ENCODE results near the gene TRIM62.
A peak's percentile ranks its signal among the peaks of the same experiment; 100 is the strongest.

The TRIM62 gene

GRCh38 chr1:33098371-33098770, 83.5 kb downstream of the TRIM62 start:
- DNase-seq (ENCODE audit: low read depth) = peak; percentile 84
- no peak for TF ChIP-seq CTCF (conservative IDR thresholded peaks at IDR 0.05; ENCODE audit: low read length)
- H3K4me3 ChIP-seq (ENCODE audit: low read length) = no peak overlapping the region

- TF ChIP-seq CTCF (conservative IDR thresholded peaks at IDR 0.05; ENCODE audit: low read length) = no peak
- DNase-seq (ENCODE audit: low read depth) = no peak
- no peak overlapping the region for H3K4me3 ChIP-seq (ENCODE audit: low read length)
These were observed 84.1 kb downstream of the TRIM62 start for GRCh38 chr1:33097762-33098161.

- no peak overlapping the region for H3K4me3 ChIP-seq (ENCODE audit: low read length)
- DNase-seq (ENCODE audit: low read depth) = no peak
- no peak for TF ChIP-seq CTCF (conservative IDR thresholded peaks at IDR 0.05; ENCODE audit: low read length)
These were observed 84.7 kb downstream of the TRIM62 start for GRCh38 chr1:33097137-33097611.

GRCh38 chr1:33096363-33097005, 85.4 kb downstream of the TRIM62 start:
- no peak for TF ChIP-seq CTCF (conservative IDR thresholded peaks at IDR 0.05; ENCODE audit: low read length)
- no peak for DNase-seq (ENCODE audit: low read depth)
- H3K4me3 ChIP-seq (ENCODE audit: low read length) = no peak overlapping the region
